HPDE6-E6E7 (cell line): ENCODE data around the gene RAD51C.
A peak's percentile ranks its signal among the peaks of the same experiment; 100 is the strongest.
"Not testable (repeated sequence)": the region's sequence is repeated elsewhere in the genome, so short reads cannot be mapped to it uniquely, and the experiment has no call there.

Source experiments
- DNase-seq: peaks from one replicate; pipeline ENCODE4 v3.0.0; 2011; ENCODE audit warnings: missing footprints; ENCODE audit errors: extremely low spot score

Gene RAD51C

GRCh38 chr17:58741121-58741625, 48.8 kb downstream of the RAD51C start:
- DNase-seq, result peak; percentile 91

GRCh38 chr17:58747674-58748073, 55.3 kb downstream of the RAD51C start:
- no peak for DNase-seq

- not testable (repeated sequence) for DNase-seq
These were observed 57.2 kb downstream of the RAD51C start for GRCh38 chr17:58749627-58750026.

GRCh38 chr17:58753026-58753425, 60.6 kb downstream of the RAD51C start:
- DNase-seq, result no peak

GRCh38 chr17:58755269-58755576, 62.8 kb downstream of the RAD51C start:
- DNase-seq, result no peak

GRCh38 chr17:58755577-58756245, 63.3 kb downstream of the RAD51C start, which contains the start of gene PPM1E:
Gene PPM1E, plus strand, starts transcription at chr17:58755854.
- peak; percentile 32 for DNase-seq

GRCh38 chr17:58756246-58757161, 64.1 kb downstream of the RAD51C start:
- DNase-seq, result no peak

- DNase-seq, result no peak
These were observed 64.8 kb downstream of the RAD51C start for GRCh38 chr17:58757162-58757613.

GRCh38 chr17:58758890-58759289, 66.5 kb downstream of the RAD51C start:
- no peak for DNase-seq

GRCh38 chr17:58759522-58759921, 67.1 kb downstream of the RAD51C start:
- DNase-seq, result no peak

GRCh38 chr17:58760248-58760647, 67.8 kb downstream of the RAD51C start:
- no peak for DNase-seq

- DNase-seq, result no peak
These were observed 70.9 kb downstream of the RAD51C start for GRCh38 chr17:58763263-58763662.

GRCh38 chr17:58764373-58764772, 72.0 kb downstream of the RAD51C start:
- no peak for DNase-seq

- DNase-seq, result not testable (repeated sequence)
These were observed 86.1 kb downstream of the RAD51C start for GRCh38 chr17:58778482-58778881.

GRCh38 chr17:58779446-58779845, 87.0 kb downstream of the RAD51C start:
- no peak for DNase-seq

- DNase-seq, result no peak
These were observed 91.0 kb downstream of the RAD51C start for GRCh38 chr17:58783380-58783779.

- no peak for DNase-seq
These were observed 92.7 kb downstream of the RAD51C start for GRCh38 chr17:58785097-58785496.
